Right renal cortex interstitium (tissue), 3 donors: ENCODE data around the gene TXNRD3. TPM values are rescaled to one million over a fixed set of nuclear protein-coding genes. Genes with fewer than 3 reads are reported as not detected.

Experiments used
- DNase-seq, 3 donors: peaks; one replicate each; pipeline ENCODE4 v3.0.0-alpha.2; 2013; ENCODE audit warnings: low read depth in 3 of 3, low spot score in 2 of 3
- polyA plus RNA-seq, 3 donors: library from polyadenylated mRNA; unstranded; fragments of 120-200 nt; gene quantifications; one replicate each; pipeline ENCODE4 v1.2.1, GENCODE V29; 2013; ENCODE audit not compliant: insufficient read length in 3 of 3

Gene TXNRD3
- polyA plus RNA-seq, 3 donors, result 17.7 to 21.5 (median 21.2) TPM

GRCh38 chr3:126672741-126673140 lies 17.8 kb upstream of the TXNRD3 start:
- no peak for DNase-seq

GRCh38 chr3:126672340-126672739 lies 17.4 kb upstream of the TXNRD3 start:
- no peak for DNase-seq

- DNase-seq, result no peak
Observed at GRCh38 chr3:126671521-126671920, 16.6 kb upstream of the TXNRD3 start.

DNA sequence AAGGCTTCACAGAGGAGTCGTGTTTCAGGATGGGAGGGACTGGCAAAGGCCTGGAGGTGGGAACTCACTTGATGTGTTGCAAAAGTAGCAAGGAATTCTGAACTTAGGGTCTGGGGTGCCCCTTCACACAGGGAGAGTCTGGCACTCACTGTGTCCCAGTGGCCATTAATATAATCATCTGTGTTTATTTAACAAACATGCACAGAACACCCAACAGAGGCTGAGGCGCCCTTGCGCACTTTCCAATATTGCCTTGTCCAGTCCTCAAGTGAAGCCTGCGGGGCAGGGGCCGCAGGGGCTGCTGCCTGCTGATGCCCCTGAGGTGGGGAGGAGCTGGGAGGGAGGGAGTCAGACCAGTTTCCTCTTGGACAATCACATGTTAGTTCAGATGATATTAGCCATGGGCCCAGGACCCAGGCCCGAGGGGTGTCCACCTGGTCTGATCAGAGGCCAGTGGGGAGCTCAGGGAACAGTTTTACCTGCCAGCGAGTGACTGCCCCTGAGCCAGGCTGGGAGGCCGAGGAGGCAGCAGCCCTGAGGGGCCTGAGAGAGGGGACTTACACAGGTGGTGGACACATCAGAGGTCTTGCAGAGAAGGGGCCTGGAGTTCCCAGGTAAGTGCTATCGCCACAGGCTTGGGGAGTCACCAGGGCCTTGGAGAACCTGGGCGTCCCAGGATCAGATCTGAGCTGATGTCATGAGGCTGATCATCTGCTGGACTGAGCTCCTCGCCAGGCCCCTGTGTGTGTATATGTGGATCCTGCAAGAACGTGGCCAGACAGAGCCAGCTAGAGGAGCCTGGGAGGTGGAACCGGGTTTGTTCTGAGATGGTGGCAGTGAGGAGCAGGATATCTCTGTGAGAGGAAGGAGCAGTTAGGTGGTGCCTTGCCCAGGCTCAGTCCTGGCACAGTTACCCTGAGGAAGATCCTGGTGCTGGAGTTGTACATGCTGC lies 13.8 kb upstream of the TXNRD3 start:
- DNase-seq, result no peak

DNA sequence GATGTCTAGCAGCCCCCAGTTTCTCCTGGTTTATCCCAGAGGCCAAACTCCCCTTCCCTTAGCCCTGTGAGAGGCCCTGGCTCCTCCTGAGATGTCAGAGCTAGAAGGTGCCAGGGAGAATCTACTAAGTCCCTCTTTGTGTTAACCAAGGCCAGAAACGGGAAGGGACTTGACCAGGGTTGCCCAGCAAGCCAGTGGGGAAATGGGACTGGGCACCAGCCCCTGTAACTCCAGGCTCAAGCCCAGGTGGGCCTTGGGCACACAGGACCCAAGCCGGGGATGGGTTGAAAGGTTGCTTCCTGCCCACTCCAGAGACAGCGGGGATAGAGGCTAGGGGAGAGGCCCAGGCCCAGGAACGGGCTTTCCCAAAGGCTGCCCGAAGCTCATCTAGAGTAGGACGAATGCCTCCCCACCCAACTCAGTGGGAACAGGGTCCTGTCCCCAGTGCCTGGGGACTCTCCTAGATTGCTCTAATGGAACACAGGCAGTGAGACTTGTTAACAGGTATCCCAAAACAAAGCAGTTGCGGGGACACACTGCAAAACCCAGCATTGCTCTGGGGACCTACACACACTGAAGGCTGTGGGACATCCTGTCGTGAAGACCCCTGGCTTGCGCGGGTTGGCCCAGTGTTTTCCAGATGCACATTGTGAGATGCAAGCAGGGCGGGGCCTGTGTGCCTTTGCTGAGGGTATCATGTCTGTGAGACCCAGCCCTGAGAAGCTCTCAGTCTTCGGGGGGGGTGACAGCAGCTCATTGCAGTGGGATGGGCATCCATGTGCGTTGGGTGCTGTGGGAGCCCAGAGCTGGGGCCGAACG lies 12.9 kb upstream of the TXNRD3 start:
- DNase-seq, result no peak

- DNase-seq, result no peak
Observed at GRCh38 chr3:126666658-126667528, 12.0 kb upstream of the TXNRD3 start.

DNA sequence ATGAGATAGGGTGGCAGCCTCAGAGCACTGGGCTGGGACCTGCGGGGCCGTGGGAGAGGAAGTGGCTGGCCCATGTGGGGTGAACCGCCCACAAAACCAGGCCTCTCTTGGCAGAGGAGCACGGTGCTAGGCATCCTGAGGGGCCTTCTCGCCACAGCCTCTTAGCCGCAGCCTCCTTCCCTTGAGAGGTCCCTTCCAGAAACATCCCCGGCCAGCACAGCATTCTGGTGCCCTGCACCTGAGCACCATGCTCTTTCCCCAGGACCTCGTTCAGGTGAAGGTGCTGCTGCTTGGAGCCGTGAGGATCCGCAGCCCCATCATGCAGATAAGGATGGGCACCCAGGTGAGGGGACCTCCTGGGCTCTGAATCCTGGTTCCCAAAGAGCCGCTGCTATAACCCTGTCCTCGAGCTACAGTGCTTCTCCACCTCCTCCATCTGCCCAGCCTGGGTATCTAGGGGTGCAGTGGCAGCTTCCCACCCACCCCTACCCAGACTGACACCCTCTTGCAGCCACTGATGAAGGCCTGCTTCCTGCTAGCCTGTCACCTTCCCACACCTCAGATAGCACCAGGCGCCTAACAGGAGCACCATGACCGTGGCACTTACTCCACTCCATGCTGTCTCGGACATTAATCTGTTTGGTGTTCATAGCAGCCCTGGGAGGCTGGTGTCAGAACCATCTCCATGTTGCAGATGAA lies 11.2 kb upstream of the TXNRD3 start:
- no peak for DNase-seq

DNA sequence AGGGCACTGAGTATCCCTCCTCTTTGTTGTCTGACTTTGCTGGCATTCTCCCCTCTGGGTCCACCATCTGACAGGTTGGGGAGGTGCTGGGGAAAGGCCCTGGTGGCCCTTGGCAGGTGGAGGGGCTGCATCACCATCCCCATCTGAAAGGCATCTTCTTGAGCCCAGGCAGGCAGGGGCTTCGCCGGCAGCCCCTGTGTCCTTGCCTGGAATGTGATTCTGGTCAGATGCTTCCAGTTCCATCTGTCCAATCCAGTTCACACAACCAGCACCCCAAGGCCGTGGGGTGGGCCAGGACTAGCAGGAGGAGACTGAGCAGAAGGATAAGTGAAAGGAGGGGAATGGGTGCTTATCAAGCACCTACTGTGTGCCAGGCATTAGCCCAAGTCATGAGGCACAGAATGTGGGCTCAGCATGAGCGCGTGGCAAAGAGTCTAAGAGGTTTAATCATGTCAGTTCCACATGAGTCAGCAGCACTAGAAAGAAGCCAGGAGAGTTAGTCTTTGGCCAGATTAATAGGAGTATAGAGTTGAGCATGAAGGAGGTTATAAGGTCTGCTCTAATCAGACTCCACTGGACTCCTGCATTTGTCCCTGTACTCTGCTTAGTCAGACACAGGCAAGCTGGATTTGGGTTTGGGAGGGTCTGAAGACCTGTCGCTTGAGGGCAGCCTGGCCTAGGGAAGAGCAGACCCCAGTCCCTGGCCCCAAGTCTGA lies 10.5 kb upstream of the TXNRD3 start:
- no peak for DNase-seq

GRCh38 chr3:126664591-126665214 lies 9.8 kb upstream of the TXNRD3 start:
- DNase-seq, result no peak

DNA sequence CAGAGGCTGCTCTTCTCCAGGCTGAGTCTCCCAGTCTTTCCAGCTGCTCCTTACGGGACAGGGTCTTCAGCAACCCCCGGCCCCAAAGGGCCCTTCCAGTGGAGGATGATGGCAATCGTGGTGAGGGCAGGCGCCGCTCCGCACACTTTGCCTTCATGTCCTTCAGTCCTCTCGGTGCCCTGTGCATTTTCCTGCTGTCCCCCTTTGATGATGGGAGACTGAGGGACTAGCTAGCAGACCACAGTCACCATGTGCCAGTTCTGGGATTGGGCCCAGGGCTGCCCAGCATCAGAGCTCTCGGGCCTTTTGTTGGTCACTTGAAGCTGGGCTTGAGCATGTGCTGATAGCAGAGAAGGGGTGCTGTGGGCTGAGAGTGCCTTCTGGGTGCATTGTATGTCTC lies 8.8 kb upstream of the TXNRD3 start:
- DNase-seq, result no peak

- DNase-seq, result no peak
Observed at GRCh38 chr3:126663257-126663656, 8.3 kb upstream of the TXNRD3 start.

DNA sequence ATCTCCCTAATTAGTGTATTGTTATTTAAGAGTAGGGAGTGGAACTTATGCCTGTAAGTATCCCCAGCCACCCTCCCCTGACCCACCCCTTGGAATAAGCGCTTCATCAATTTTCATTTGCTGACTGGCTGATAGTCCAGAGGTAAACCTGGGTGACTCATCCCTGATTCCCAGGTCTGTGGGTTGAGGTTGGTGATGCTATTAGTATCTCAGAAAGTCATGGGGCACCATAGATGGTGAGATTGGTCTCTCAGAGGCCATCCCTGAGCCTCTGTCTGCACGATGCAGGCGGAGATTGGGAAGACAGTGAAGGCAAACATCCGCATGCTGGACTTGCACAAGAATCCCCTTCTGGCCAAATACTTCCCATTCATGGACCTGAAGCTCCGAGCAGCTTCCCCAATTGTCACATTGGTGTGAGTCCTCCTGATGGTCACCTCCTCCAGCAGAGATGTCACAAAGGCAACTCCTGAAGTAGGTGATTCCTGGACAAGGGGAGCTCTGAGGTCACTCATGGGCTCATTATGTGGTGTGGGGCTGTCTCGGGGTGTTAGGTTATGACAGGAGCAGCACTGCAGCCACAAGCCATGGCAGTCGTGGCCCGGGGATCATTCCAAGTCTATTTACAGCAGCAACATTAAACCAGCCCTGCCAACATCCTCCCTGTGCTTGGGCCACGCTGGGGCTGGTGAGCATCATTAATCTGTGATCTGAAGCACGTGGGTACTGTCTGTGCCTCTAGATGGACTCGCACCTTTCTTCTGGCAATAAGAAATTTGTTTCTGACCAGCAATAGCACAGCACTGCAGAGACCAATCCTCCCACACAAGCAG lies 6.8 kb upstream of the TXNRD3 start:
- no peak for DNase-seq

DNA sequence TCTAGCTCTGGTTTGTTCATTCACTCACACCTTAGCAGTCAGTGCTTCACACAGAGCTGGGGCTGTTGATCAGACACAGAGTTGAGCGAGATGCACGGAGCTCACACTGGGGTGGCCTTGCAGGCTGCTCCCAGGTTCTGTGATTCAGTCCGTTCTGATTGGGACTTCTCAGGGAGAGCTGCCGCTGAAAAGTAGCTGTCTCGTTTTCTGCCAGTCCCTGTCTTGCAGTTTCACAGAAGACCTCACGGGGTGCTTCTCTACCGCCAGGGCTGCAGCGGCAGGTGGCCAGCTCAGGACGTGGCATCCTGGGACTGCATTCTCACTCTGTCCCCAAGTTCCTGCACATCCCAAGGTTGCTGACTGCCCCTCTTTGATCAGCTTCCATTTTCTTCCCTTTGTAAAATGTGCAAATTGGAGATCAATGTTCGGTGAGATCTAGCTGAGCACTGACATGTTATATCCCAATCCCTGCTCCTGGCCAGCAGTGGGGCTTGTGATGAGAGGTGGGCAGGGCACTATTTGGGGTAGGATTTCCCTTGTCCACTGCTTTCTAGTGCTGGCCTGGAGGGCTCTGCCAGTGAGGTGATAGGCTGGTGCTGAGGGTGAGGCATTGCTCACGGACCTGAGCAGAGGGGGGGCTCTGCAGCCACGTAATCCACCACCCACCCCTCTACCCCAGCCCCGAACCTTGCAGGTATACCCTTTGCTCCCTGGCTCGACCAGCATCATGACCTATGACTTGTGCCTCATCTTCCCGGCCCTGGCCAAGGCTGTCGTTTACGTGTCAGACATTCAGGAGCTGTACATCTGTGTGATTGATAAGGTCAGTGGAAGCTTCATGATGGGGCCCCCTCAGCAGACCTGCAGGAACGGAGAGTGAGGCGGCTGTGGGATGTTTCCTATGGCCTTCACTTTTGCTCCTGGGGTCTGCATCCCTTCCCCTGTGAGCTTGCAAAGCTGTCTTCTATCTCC lies 5.3 kb upstream of the TXNRD3 start:
- DNase-seq, result no peak

- no peak for DNase-seq
Observed at GRCh38 chr3:126658584-126658983, 3.7 kb upstream of the TXNRD3 start.

DNA sequence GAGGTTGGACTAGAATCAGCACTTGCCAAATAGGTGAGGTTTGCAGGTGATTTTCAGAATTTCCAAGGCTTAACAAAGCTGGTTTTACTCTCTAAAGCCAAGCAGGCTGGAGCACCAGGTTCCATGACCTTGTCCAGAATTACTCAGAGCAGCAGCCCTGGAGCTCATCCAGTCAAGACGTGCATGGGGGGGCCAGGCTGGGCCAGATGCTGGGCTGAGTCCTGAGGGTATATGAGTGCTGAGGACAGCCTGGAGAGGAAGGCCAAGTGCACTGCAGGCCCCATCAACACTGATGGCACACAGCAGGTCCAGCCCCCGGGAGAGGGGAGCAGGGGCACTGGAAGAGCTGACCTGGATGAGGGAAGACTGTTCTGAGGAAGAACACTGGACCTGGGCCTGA lies 3.0 kb upstream of the TXNRD3 start:
- DNase-seq, result no peak

DNA sequence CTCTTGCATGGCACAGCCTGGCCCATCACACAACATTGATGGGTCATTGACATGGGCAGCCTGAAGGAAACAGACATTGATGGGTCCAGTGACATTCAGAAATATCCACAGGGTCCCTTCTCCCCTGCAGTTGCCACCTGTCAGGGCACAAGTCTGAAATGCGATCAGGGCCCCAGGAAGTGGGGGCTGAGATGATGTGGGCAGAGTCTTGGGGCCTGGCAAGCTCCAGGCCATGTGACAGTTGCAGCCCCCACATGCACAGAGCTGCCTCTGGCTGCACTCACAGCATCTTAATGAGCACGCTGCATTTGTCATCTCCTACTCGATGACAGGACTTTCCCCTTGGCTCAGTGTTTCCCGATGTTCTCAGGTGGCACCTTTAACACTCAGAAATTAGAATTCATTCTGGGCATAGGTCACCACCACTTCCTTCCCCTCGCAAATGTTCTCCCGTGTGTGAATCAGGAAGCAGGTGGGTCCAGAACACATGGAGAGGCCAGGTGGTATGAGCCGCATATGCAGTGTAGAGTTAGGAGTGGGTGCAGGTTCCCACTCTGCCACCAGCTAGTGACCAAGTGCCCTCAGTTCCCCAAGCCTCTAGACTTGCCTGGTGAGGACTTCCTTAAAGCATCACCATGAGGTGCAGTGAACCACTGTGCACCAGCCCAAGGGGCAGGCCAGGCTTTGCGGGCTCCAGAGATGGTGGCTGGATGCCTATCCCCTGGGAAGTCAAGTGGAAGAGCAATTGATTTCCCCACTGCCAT lies 1.6 kb upstream of the TXNRD3 start:
- no peak for DNase-seq
